GM12878 (cell line): ENCODE results near the gene SULT2B1. TPM values are rescaled to one million over a fixed set of nuclear protein-coding genes. Genes with fewer than 3 reads are reported as not detected.

Experiments used
- ATAC-seq: fragments of 200-7000 bp; cut with Tn5 transposase; 3 replicates; pipeline ENCODE4 v1.9.1; 2020; ENCODE audit warnings: mild to moderate bottlenecking, moderate library complexity
- BruUV-seq: library from RNA; stranded (reverse); fragments of 400-500 nt; replicated peaks from 2 replicates; lab custom pipeline; 2021; lab: Mats Ljungman, UMichigan
- CTCF ChIA-PET: fragments of 300-600 bp; sonication (Branson Sonifier 250); formaldehyde crosslinking; extraction: SDS; loops from one replicate; lab custom pipeline; 2021; ENCODE audit warnings: inconsistent platforms; lab: Yijun Ruan, JAX
- POLR2A ChIA-PET: fragments of 350-600 bp; formaldehyde crosslinking; extraction: SDS; loops from one replicate; lab custom pipeline; 2021; ENCODE audit warnings: inconsistent platforms; lab: Charles Lee
- RAD21 ChIA-PET: fragments of 300-600 bp; sonication (Branson Sonifier 250); formaldehyde crosslinking; loops from one replicate; lab custom pipeline; 2023; ENCODE audit warnings: antibody characterized with exemption; ENCODE audit not compliant: unreplicated experiment; lab: Charles Lee
- SMC1A ChIA-PET: fragments of 300-600 bp; sonication (Branson Sonifier 250); formaldehyde crosslinking; loops from one replicate; lab custom pipeline; 2023; ENCODE audit not compliant: unreplicated experiment, uncharacterized antibody; lab: Charles Lee
- DNase-seq: peaks from one replicate; pipeline ENCODE4 v3.0.0-alpha.2; 2011; ENCODE audit warnings: low read depth, low spot score
- FAIRE-seq: peaks from 3 replicates; lab custom pipeline; 2011; peaks lifted over from hg19 to GRCh38; lab: Jason Lieb, UNC
- H2AFZ ChIP-seq: 2 replicates; pipeline ENCODE4 v1.6.0; 2011; ENCODE audit warnings: low read depth, low read length, control low read depth; ENCODE audit not compliant: control insufficient read depth
- H3K27ac ChIP-seq: 2 replicates; pipeline ENCODE4 v1.5.1; 2011; ENCODE audit warnings: control low read depth; ENCODE audit not compliant: control insufficient read depth, insufficient read depth
- H3K27me3 ChIP-seq, 2 experiments: replicated peaks in 1 of 2; 2 replicates each; pipeline versions ENCODE4 v1.6.0 to v1.6.1; 2011; ENCODE audit warnings: low read length in 1 of 2; ENCODE audit not compliant: control insufficient read depth in 2 of 2, insufficient read depth in 2 of 2
- H3K36me3 ChIP-seq, 2 experiments: 2 replicates each; pipeline ENCODE4 v1.5.1; 2011; ENCODE audit warnings: low read length in 1 of 2; ENCODE audit not compliant: control insufficient read depth in 2 of 2, insufficient read depth in 2 of 2
- H3K4me1 ChIP-seq: 2 replicates; pipeline ENCODE4 v1.6.1; 2011; ENCODE audit warnings: mild to moderate bottlenecking, low read length, moderate library complexity, mixed read lengths; ENCODE audit not compliant: control insufficient read depth, insufficient read depth
- H3K4me2 ChIP-seq: 2 replicates; pipeline ENCODE4 v1.6.0; 2011; ENCODE audit warnings: control low read depth; ENCODE audit not compliant: control insufficient read depth, insufficient read depth
- H3K4me3 ChIP-seq: fragments of 200-600 bp; sonication (generic); 2 replicates; pipeline ENCODE4 v1.5.1; 2016
- H3K79me2 ChIP-seq: 2 replicates; pipeline ENCODE4 v1.6.0; 2011; ENCODE audit warnings: low read length; ENCODE audit not compliant: control insufficient read depth, insufficient read depth
- H3K9ac ChIP-seq: 2 replicates; pipeline ENCODE4 v1.8.0; 2011; ENCODE audit warnings: low read length, control low read depth, mixed read lengths; ENCODE audit not compliant: control insufficient read depth, insufficient read depth
- H3K9me3 ChIP-seq: replicated peaks from 3 replicates; pipeline ENCODE4 v1.5.1; 2011; ENCODE audit warnings: mild to moderate bottlenecking, low read length; ENCODE audit not compliant: control insufficient read depth, insufficient read depth
- H4K20me1 ChIP-seq: 2 replicates; pipeline ENCODE4 v1.6.0; 2011; ENCODE audit not compliant: control insufficient read depth, insufficient read depth
- CEBPB ChIP-seq, 2 experiments: fragments of 150-350 bp in 1 of 2; IDR thresholded peaks; 2 replicates each; pipeline ENCODE4 v1.6.1; 2012 to 2014; ENCODE audit warnings: low read depth in 2 of 2, low read length in 2 of 2, borderline replicate concordance in 1 of 2, inconsistent platforms in 1 of 2
- CHD1 ChIP-seq: IDR thresholded peaks from 2 replicates; pipeline ENCODE4 v1.6.1; 2012; ENCODE audit warnings: low read depth, low read length, improper control_type of control experiment
- CREB1 ChIP-seq: IDR thresholded peaks from 2 replicates; pipeline ENCODE4 v1.6.1; 2012; ENCODE audit warnings: low read depth, mild to moderate bottlenecking, inconsistent platforms
- PBX3 ChIP-seq: IDR thresholded peaks from 2 replicates; pipeline ENCODE4 v1.6.1; 2011; ENCODE audit warnings: mild to moderate bottlenecking, low read depth, low read length, moderate library complexity; ENCODE audit not compliant: insufficient replicate concordance
- TCF7 ChIP-seq: IDR thresholded peaks from 2 replicates; pipeline ENCODE4 v1.6.1; 2014; ENCODE audit warnings: antibody characterized with exemption, borderline replicate concordance
- WGBS: methylation state at CpG from one replicate; pipeline ENCODE4 v1.1.6; 2016; ENCODE audit warnings: low lambda C conversion rate; ENCODE audit not compliant: insufficient replicate concordance, insufficient coverage; ENCODE audit errors: missing lambda C conversion rate; 5-methylcytosine and 5-hydroxymethylcytosine counted together
- in situ Hi-C: fragments of 300-500 bp; cut with MboI; formaldehyde crosslinking; loops from 9 replicates; pipeline ENCODE4 v1.14.3; 2018; ENCODE audit warnings: mixed read lengths
- intact Hi-C: fragments of 100-400 bp; cut with micrococcal nuclease; formaldehyde crosslinking; loops from one replicate; pipeline ENCODE4 v1.14.2; 2022; ENCODE audit not compliant: unreplicated experiment
- polyA plus RNA-seq, 11 experiments: library from polyadenylated mRNA; depleted of rRNA in 4 of 11; unstranded in 6 of 11; stranded (reverse) in 5 of 11; fragments of >200 nt; fragmentation: Nextera tagmentation in 4 of 11; fragmentation: Illumina TruSeq in 1 of 11; extraction: Ambion mirVana in 4 of 11; extraction: Trizol in 1 of 11; gene quantifications; 1 replicate in 1 of 11; 2 replicates in 10 of 11; pipeline versions ENCODE4 v1.2.1 to v1.2.3, GENCODE V29; 2011 to 2016; ENCODE audit warnings: inconsistent platforms in 2 of 11, missing spikeins in 2 of 11, low read depth in 1 of 11
- total RNA-seq, 4 experiments: library from RNA; depleted of rRNA in 3 of 4; stranded (reverse); fragments of >200 nt in 3 of 4; fragmentation: Illumina TruSeq in 1 of 4; extraction: Trizol in 1 of 4; gene quantifications; 2 replicates each; pipeline versions ENCODE4 v1.2.1 to v1.2.3, GENCODE V29; 2013 to 2021

The SULT2B1 gene
- total and polyA plus RNA-seq, 10 of the 15 experiments (the other 5 are each of a cell fraction or from before 2014, with no cell fraction given) = 0.11 to 0.14 TPM; not detected in 8

GRCh38 chr19:48514123-48514458 lies 37.9 kb upstream of the SULT2B1 start:
- Histone ChIP-seq H3K79me2 (no peaks in the 10 kb centered on the region), H3K27me3 (peaks cover 2 to 4% of the 10 kb centered on the region in 2 experiments; a peak in 3 of 4 replicates), H3K4me2 (peak overlapping the region; percentile 60), H4K20me1 (no peaks in the 10 kb centered on the region; the same call in 1 of the 2 replicates), H3K4me1 (peaks cover 18% of the 10 kb centered on the region), H3K9ac (no peak overlapping the region), H3K4me3 (peak overlapping the region; percentile 93; the same call in 1 of the 2 replicates), H3K27ac (no peak overlapping the region), H2AFZ (peak overlapping the region; percentile 95), H3K9me3 (no peaks in the 10 kb centered on the region), H3K36me3 (no peaks in the 10 kb centered on the region)
- SMC1A ChIA-PET = interaction anchor here (0.6 kb wide), 1 partner anchor 8 kb away, joined by 4 read pairs; no protein-coding TSS in a partner anchor
- CTCF ChIA-PET = interaction anchor here (0.6 to 2.6 kb wide), 5 partner anchors 24 to 123 kb away, joined by 3 to 13 read pairs (median 3); partner anchors contain the start of gene KDELR1
- DNase-seq = no peak
- 23% methylated on average over 11 of the region's 11 CpGs for WGBS
- no TSS peak for BruUV-seq
- RAD21 ChIA-PET = interaction anchor here (1.3 kb wide), 1 partner anchor 70 kb away, joined by 6 read pairs; no protein-coding TSS in a partner anchor
- TF ChIP-seq CREB1 = 0 out of 2 replicates have a peak, but pooled peaks have one; percentile 4
- TF ChIP-seq CHD1 = no peak
- TF ChIP-seq CEBPB (IDR thresholded peaks at IDR 0.05; ENCODE audit: borderline replicate concordance in 1 of 2, low read depth in 2 of 2, low read length in 2 of 2) = no peak
- TF ChIP-seq PBX3 = no peak
- TF ChIP-seq TCF7 = no peak
- FAIRE-seq = no peak
- intact Hi-C loops (no loop called here), in situ Hi-C loops (no loop called here)
- POLR2A ChIA-PET = interaction anchor here (0.5 to 1.2 kb wide), 2 partner anchors 24 to 183 kb away, joined by 3 read pairs; no protein-coding TSS in a partner anchor
- ATAC-seq = no peak
